Pancreas (tissue), 10 donors: ENCODE data around the gene TGFB1. TPM values are rescaled to one million over a fixed set of nuclear protein-coding genes. Genes with fewer than 3 reads are reported as not detected.

Experiments used
- ATAC-seq, 4 donors: fragments of 200-7000 bp; cut with Tn5 transposase; one replicate each; pipeline versions ENCODE4 v1.8.0 to v1.9.1; 2020; ENCODE audit warnings: mild to moderate bottlenecking in 4 of 4, moderate library complexity in 4 of 4
- DNase-seq, 6 donors: peaks; one replicate each; pipeline ENCODE4 v3.0.0-alpha.2; 2020
- FAIRE-seq: peaks from 2 replicates; lab custom pipeline; 2012; peaks lifted over from hg19 to GRCh38; lab: Jason Lieb, UNC
- H3K27ac ChIP-seq, 4 donors: fragments of 200-600 bp; sonication (generic); 1 replicate in 3 of 4; 2 replicates in 1 of 4; pipeline versions ENCODE4 v1.5.0 to v1.8.0; 2020
- H3K27me3 ChIP-seq, 4 donors: fragments of 200-600 bp; one replicate each; pipeline ENCODE4 v1.8.0; 2021
- H3K36me3 ChIP-seq, 3 donors: fragments of 200-600 bp; sonication (generic) in 1 of 3; one replicate each; pipeline versions ENCODE4 v1.5.0 to v1.8.0; 2020 to 2021
- H3K4me1 ChIP-seq, 3 donors: fragments of 200-600 bp; one replicate each; pipeline ENCODE4 v1.8.0; 2021
- H3K4me3 ChIP-seq, 4 donors: fragments of 200-600 bp; sonication (generic) in 2 of 4; one replicate each; pipeline versions ENCODE4 v1.5.0 to v1.8.0; 2020 to 2021
- H3K9me3 ChIP-seq, 4 donors: fragments of 200-600 bp; one replicate each; pipeline ENCODE4 v1.8.0; 2021
- WGBS, 2 donors: extraction: QIAGEN DNeasy Blood & Tissue Kit; methylation state at CpG; one replicate each; pipeline ENCODE4 v1.1.7; 2013; 5-methylcytosine and 5-hydroxymethylcytosine counted together
- intact Hi-C, 3 donors: fragments of 100-400 bp; cut with DNase I; formaldehyde crosslinking; loops; one replicate each; pipeline versions ENCODE4 v1.11.1 to v1.14.2; 2022
- polyA plus RNA-seq, 2 donors: library from polyadenylated mRNA; stranded (reverse); fragments of 200-250 nt; gene quantifications; one replicate each; pipeline ENCODE4 v1.2.3, GENCODE V29; 2013
- total RNA-seq, 6 donors: library from RNA; stranded (reverse); fragmentation: NEBNext Ultra II Directional in 4 of 6; extraction: Animal tissue kit (Norgen Biotek cat#: 25700) in 4 of 6; gene quantifications; one replicate each; pipeline versions ENCODE4 v1.2.1 to v1.2.4, GENCODE V29; 2021 to 2023
- TF ChIP-seq, protein P1 (sequence below), 4 donors: fragments of 200-600 bp; sonication (generic) in 3 of 4; IDR thresholded peaks; one replicate each; pipeline versions ENCODE4 v1.5.0 to v1.8.0; 2021; ENCODE audit warnings: antibody characterized with exemption in 4 of 4
- donor health status: healthy with polysubstance abuse.
- donor health status: DM: no; HTN: no; CAD: no; lungs with moderate emphysema.
- donor health status: DM: no; HTN: no; CAD: no.
- donor health status: control.
- donor health status: control.
- donor health status: Bipolar disorder and iron deficiency.
- donor health status: DM: yes; HTN: yes; CAD: no.
- donor health status: DM: no; HTN: no; CAD: no.
- donor health status: DM: no; HTN: no; CAD: no.
- donor health status: DM: yes; HTN: yes; CAD: no.

The TGFB1 gene
- total and polyA plus RNA-seq, 8 donors, result 3.3 to 32.3 (median 6.1) TPM

DNA sequence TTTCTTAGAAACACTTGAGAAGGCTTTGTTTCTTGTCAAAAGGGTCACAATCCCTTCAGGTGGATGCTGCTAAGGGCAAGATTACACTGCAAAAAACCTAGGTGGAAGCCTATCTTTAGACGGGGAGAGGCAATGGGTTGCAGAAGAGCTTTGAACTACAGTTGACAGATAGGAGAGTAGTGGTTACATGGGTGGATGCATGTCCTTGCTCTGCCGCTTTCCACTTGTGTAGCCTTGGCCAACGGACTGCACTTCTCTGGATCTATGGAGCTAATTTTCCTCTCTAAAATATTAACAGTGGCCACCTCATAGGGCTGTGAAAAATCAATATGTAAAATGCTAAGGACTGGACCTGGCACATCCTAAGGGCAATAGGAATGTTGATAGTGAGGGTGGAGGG lies 44.9 kb upstream of the TGFB1 start:
- TF ChIP-seq, protein P1, sequence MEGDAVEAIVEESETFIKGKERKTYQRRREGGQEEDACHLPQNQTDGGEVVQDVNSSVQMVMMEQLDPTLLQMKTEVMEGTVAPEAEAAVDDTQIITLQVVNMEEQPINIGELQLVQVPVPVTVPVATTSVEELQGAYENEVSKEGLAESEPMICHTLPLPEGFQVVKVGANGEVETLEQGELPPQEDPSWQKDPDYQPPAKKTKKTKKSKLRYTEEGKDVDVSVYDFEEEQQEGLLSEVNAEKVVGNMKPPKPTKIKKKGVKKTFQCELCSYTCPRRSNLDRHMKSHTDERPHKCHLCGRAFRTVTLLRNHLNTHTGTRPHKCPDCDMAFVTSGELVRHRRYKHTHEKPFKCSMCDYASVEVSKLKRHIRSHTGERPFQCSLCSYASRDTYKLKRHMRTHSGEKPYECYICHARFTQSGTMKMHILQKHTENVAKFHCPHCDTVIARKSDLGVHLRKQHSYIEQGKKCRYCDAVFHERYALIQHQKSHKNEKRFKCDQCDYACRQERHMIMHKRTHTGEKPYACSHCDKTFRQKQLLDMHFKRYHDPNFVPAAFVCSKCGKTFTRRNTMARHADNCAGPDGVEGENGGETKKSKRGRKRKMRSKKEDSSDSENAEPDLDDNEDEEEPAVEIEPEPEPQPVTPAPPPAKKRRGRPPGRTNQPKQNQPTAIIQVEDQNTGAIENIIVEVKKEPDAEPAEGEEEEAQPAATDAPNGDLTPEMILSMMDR (IDR thresholded peaks at IDR 0.05), result no peak
- intact Hi-C loops, result no loop called here
- WGBS, 2 donors, result 14% methylated on average over 3 of the region's 3 CpGs
- ATAC-seq (no peak), FAIRE-seq (no peak), DNase-seq (no peak)
- H3K4me1 ChIP-seq, result peaks cover 0 to 19% (median 9%) of the 10 kb centered on the region in 3 donors
- H3K9me3 ChIP-seq, result no peaks in the 10 kb centered on the region
- H3K27me3 ChIP-seq, result no peaks in the 10 kb centered on the region
- H3K27ac ChIP-seq, result no peak overlapping the region
- H3K36me3 ChIP-seq, result no peaks in the 10 kb centered on the region
- peak overlapping the region; percentile 51 to 95 (median 76) for H3K4me3 ChIP-seq

DNA sequence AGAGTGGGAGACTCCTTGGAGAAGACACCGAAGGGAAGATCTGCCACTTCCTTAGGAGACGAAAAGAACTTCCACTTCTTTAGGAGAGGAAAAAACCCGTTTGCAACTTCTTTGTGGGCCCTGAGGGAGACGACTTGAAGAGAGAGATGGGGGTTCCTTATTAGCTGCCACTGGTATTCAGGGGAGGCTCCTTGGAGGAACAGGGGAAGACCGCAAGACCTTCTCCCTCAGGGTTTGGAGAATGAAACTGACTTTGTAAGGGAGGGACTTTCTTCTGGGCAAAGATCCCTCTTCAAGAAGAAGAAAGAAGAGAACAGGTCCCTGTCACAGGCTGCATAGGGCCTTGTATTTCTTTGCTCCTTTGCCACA lies 44.3 kb upstream of the TGFB1 start:
- Histone ChIP-seq H3K36me3 (no peaks in the 10 kb centered on the region), H3K4me3 (peak overlapping the region; percentile 51 to 95 (median 76)), H3K9me3 (no peaks in the 10 kb centered on the region), H3K27me3 (no peaks in the 10 kb centered on the region), H3K27ac (peak overlapping the region; percentile 93 to 99 (median 96)), H3K4me1 (peaks cover 0 to 16% (median 9%) of the 10 kb centered on the region in 3 donors)
- intact Hi-C loops, result no loop called here
- FAIRE-seq (no peak), ATAC-seq (peak in 1 of 4 donors; percentile 1), DNase-seq (no peak)
- 0% methylated on average over 5 of the region's 5 CpGs for WGBS, 2 donors
- TF ChIP-seq, protein P1 (IDR thresholded peaks at IDR 0.05), result no peak

DNA sequence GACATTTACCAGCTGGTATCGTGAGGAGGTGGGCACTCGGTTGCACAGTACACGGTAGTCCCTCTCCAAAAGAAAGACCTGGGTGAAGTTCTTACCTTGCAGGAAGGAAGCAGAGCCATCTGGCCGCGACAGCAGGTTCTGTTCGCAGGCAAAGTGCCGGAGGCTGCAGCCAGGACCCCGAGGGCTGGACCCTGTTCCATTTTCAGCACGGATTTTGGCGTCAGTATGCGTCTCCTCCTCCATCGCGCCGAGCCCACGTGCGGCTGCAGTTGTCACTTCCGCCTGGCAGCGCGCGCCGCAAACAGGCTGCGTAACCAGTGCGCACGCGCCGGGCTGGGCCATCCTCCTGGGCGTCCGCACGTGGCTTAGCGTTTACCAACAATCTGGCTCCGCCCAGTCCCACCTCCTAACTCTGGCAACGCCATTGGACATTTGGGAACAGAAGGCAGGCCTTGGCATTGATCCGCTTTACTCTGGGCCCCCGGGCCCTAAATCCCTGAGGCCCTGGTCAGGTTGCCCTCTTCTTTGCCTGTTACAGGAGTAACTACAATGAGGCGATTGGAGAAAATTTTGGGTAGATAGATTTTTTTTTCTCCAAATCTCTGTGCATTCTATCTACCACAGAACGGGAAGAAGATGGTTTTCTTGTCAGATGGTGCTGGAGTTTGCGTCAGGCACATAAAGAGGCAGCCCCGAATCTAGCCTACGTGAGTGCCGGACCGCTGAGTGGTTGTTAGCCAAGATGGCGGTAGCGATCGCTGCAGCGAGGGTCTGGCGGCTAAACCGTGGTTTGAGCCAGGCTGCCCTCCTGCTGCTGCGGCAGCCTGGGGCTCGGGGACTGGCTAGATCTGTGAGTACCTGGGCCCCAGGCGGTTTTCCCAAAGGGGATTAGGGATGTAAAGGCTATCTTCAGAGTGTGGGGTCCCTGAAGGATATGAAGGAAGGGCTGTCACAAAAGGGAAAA lies 43.6 kb upstream of the TGFB1 start, which contains the start of the genes BCKDHA and EXOSC5:
Gene BCKDHA (plus strand): TSS at position 733 of the 964 bp plus-strand sequence. CDS start 10 bp downstream, at position 743.
Gene EXOSC5 (minus strand): TSS at position 274 of the 964 bp plus-strand sequence. CDS start 31 bp downstream, at position 243.
- Histone ChIP-seq H3K4me3 (peak within 1 kb of the TSS; percentile 64 to 95 (median 82)), H3K9me3 (no peaks in the 10 kb centered on the region), H3K27ac (peak within 1 kb of the TSS; percentile 93 to 99 (median 96)), H3K27me3 (no peaks in the 10 kb centered on the region), H3K36me3 (no peaks in the 10 kb centered on the region), H3K4me1 (peaks cover 0 to 16% (median 9%) of the 10 kb centered on the region in 3 donors)
- TF ChIP-seq, protein P1 (IDR thresholded peaks at IDR 0.05), result no peak
- WGBS, 2 donors, result 0 to 1% methylated on average over 50 of the region's 50 CpGs
- DNase-seq, result peak; percentile 97 to 100 (median 100)
- peak; percentile 96 to 99 (median 97) for ATAC-seq
- intact Hi-C loops, result no loop called here
- FAIRE-seq, result peak; percentile 95

DNA sequence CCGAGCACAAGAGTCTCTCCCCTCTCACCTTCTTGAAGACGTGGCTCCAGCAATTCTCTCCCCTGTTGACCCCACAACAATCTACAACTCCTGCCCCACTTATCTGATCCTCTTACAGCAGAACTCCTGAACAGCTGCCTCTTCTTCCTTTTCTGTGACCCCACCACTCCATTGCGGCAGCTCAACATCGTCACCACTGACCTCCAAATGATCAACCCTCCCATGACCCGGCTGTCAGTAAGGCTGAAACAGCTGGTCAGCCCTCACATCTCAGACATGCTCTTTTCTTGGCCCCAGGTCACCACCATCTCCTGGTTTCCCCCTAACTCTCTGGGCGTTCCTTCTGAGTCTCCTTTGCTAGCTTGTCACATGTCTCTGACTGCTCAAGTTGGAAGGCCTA lies 41.6 kb upstream of the TGFB1 start:
- TF ChIP-seq, protein P1 (IDR thresholded peaks at IDR 0.05), result no peak
- H3K36me3 ChIP-seq, result peaks cover 0 to 18% (median 6%) of the 10 kb centered on the region in 3 donors
- no peaks in the 10 kb centered on the region for H3K27me3 ChIP-seq
- intact Hi-C loops, result no loop called here
- H3K4me3 ChIP-seq, result peak overlapping the region in 1 of 4 donors; percentile 87
- DNase-seq (no peak), FAIRE-seq (no peak), ATAC-seq (no peak)
- WGBS, 2 donors, result 69 to 80% methylated on average over 6 of the region's 6 CpGs
- no peaks in the 10 kb centered on the region for H3K9me3 ChIP-seq
- H3K27ac ChIP-seq, result no peak overlapping the region
- peaks cover 0 to 16% (median 9%) of the 10 kb centered on the region in 3 donors for H3K4me1 ChIP-seq
